ENCODE data around the gene PTPRU.

The PTPRU gene

GRCh38 chr1:29332204-29332603 is 95.9 kb downstream of the PTPRU start:
- H3K4me3 ChIP-seq (ENCODE audit: control insufficient read depth, low read depth, low read length): no peak overlapping the region
- TF ChIP-seq, protein P1, sequence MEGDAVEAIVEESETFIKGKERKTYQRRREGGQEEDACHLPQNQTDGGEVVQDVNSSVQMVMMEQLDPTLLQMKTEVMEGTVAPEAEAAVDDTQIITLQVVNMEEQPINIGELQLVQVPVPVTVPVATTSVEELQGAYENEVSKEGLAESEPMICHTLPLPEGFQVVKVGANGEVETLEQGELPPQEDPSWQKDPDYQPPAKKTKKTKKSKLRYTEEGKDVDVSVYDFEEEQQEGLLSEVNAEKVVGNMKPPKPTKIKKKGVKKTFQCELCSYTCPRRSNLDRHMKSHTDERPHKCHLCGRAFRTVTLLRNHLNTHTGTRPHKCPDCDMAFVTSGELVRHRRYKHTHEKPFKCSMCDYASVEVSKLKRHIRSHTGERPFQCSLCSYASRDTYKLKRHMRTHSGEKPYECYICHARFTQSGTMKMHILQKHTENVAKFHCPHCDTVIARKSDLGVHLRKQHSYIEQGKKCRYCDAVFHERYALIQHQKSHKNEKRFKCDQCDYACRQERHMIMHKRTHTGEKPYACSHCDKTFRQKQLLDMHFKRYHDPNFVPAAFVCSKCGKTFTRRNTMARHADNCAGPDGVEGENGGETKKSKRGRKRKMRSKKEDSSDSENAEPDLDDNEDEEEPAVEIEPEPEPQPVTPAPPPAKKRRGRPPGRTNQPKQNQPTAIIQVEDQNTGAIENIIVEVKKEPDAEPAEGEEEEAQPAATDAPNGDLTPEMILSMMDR (conservative IDR thresholded peaks at IDR 0.05; ENCODE audit: control insufficient read depth, insufficient read depth, low read depth, low read length): peak; percentile 62
- DNase-seq (ENCODE audit: low read depth): peak; percentile 47

- TF ChIP-seq, protein P1 (conservative IDR thresholded peaks at IDR 0.05; ENCODE audit: control insufficient read depth, insufficient read depth, low read depth, low read length): no peak
- DNase-seq (ENCODE audit: low read depth): no peak
- no peak overlapping the region for H3K4me3 ChIP-seq (ENCODE audit: control insufficient read depth, low read depth, low read length)
Observed at GRCh38 chr1:29333008-29333407, 96.7 kb downstream of the PTPRU start.

DNA sequence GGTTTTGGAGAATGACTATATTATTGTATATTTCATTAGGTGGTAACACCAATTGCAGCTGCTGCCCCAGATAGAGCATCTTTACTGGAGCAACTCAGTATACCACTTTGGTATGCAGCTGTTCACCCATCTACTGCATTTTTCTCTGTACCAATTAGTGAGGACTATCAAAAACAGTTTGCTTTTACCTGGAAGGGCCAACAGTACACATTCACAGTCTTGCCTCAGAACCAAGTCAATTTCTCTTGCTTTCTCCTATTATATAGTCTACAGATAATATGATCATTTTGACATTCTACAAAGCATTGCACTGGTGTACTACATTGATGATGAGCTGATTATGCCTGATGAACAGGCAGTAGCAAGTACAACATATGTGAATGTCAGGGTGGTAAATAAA is 99.3 kb downstream of the PTPRU start:
- TF ChIP-seq, protein P1 (conservative IDR thresholded peaks at IDR 0.05; ENCODE audit: control insufficient read depth, insufficient read depth, low read depth, low read length): no peak
- DNase-seq (ENCODE audit: low read depth): no peak
- no peak overlapping the region for H3K4me3 ChIP-seq (ENCODE audit: control insufficient read depth, low read depth, low read length)

- no peak for DNase-seq (ENCODE audit: low read depth)
- TF ChIP-seq, protein P1 (conservative IDR thresholded peaks at IDR 0.05; ENCODE audit: control insufficient read depth, insufficient read depth, low read depth, low read length): no peak
- H3K4me3 ChIP-seq (ENCODE audit: control insufficient read depth, low read depth, low read length): no peak overlapping the region
Observed at GRCh38 chr1:29338908-29339575, 102.7 kb downstream of the PTPRU start.

GRCh38 chr1:29341936-29342335 is 105.6 kb downstream of the PTPRU start:
- TF ChIP-seq, protein P1 (conservative IDR thresholded peaks at IDR 0.05; ENCODE audit: control insufficient read depth, insufficient read depth, low read depth, low read length): peak; percentile 5
- DNase-seq (ENCODE audit: low read depth): peak; percentile 3
- H3K4me3 ChIP-seq (ENCODE audit: control insufficient read depth, low read depth, low read length): no peak overlapping the region

- no peak for DNase-seq (ENCODE audit: low read depth)
- TF ChIP-seq, protein P1 (conservative IDR thresholded peaks at IDR 0.05; ENCODE audit: control insufficient read depth, insufficient read depth, low read depth, low read length): no peak
- no peak overlapping the region for H3K4me3 ChIP-seq (ENCODE audit: control insufficient read depth, low read depth, low read length)
Observed at GRCh38 chr1:29342351-29342750, 106.0 kb downstream of the PTPRU start.

Measured in fibroblast of mammary gland (primary cell).